ENCODE measurements around the gene AMIGO3.

AMIGO3 gene

GRCh38 chr3:49723628-49724551 lies 4.4 kb upstream of the AMIGO3 start, which contains the start of gene GMPPB:
Gene GMPPB, minus strand, starts transcription at chr3:49723951. Its CDS starts 225 bp downstream, at chr3:49723726.
- peak; percentile 88 for DNase-seq

- peak; percentile 54 for DNase-seq
These were observed 3.8 kb upstream of the AMIGO3 start for GRCh38 chr3:49723296-49723627.

GRCh38 chr3:49722896-49723295 lies 3.4 kb upstream of the AMIGO3 start:
- no peak for DNase-seq

GRCh38 chr3:49721896-49722781 lies 2.7 kb upstream of the AMIGO3 start:
- no peak for DNase-seq

GRCh38 chr3:49721596-49721895 lies 2.1 kb upstream of the AMIGO3 start:
- DNase-seq, result no peak

- DNase-seq, result no peak
These were observed 1.5 kb upstream of the AMIGO3 start for GRCh38 chr3:49720855-49721595.

- no peak for DNase-seq
These were observed 648 bp downstream of the AMIGO3 start for GRCh38 chr3:49718858-49719213.

- no peak for DNase-seq
These were observed 1.3 kb downstream of the AMIGO3 start for GRCh38 chr3:49717959-49718857.

GRCh38 chr3:49717211-49717958 lies 2.1 kb downstream of the AMIGO3 start:
- no peak for DNase-seq

- no peak for DNase-seq
These were observed 2.7 kb downstream of the AMIGO3 start for GRCh38 chr3:49716691-49717210.

- no peak for DNase-seq
These were observed 3.3 kb downstream of the AMIGO3 start for GRCh38 chr3:49716169-49716568.

GRCh38 chr3:49715611-49716121 lies 3.8 kb downstream of the AMIGO3 start:
- DNase-seq, result no peak

GRCh38 chr3:49714728-49715550 lies 4.5 kb downstream of the AMIGO3 start:
- DNase-seq, result no peak

GRCh38 chr3:49713336-49714105 lies 6.0 kb downstream of the AMIGO3 start:
- no peak for DNase-seq

- DNase-seq, result no peak
These were observed 6.7 kb downstream of the AMIGO3 start for GRCh38 chr3:49712631-49713317.

- no peak for DNase-seq
These were observed 7.3 kb downstream of the AMIGO3 start for GRCh38 chr3:49712166-49712565.

- DNase-seq, result no peak
These were observed 8.0 kb downstream of the AMIGO3 start for GRCh38 chr3:49711489-49711888.

- DNase-seq, result no peak
These were observed 9.6 kb downstream of the AMIGO3 start for GRCh38 chr3:49709852-49710251.

- DNase-seq, result no peak
These were observed 12.4 kb downstream of the AMIGO3 start for GRCh38 chr3:49707113-49707480.

Data from T-helper 9 cell (primary cell).